OCI-M2 (cell line): ENCODE data around the gene TLK2.

Experiments used
- DNase-seq: peaks from one replicate; lab custom pipeline; 2025; ENCODE audit not compliant: unreplicated experiment; lab: John Stamatoyannopoulos, UW

Gene TLK2

GRCh38 chr17:62627219-62627903 lies 148.7 kb downstream of the TLK2 start, which contains the start of gene MRC2:
MRC2 (plus strand) TSS chr17:62627670; CDS start chr17:62627803, 133 bp downstream.
- no peak for DNase-seq

- DNase-seq: no peak
These were observed 149.4 kb downstream of the TLK2 start for GRCh38 chr17:62627904-62628633.

DNA sequence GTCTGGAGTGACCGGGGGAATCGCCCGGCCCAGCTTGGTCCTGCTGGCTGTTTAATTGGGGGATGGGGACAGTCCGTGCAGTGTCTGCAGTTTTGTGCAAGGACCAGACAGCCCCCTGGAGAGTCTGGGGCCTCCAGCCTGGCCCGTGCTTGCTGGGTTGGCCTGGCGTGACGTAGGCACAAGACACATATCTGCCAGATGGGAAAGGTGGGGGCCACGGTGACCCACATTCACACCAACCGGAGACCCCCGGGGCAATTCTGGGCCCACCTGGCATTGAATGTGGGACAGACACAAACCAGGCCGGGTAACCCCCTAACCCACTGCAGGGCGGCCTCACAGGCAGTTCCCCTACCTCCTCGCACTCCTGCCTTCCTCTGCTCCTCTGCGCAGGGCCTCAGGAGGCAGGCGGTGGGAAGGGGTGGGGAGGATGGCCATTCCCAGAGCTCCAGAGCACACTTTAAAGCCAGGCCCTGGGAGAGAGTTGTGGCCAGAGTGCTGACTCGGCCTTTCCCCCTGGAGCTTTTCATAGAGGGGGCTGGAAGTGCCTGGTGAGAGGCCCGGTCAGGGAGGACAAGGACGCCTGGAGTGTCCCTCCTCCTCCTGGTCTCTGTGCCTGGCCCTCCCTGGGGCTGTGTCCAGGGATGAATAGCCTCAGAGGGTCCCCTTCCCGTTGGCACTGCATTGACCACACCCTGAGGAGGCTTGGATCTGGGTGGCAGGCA lies 150.4 kb downstream of the TLK2 start:
- no peak for DNase-seq

GRCh38 chr17:62629556-62630364 lies 151.1 kb downstream of the TLK2 start:
- DNase-seq: no peak

- DNase-seq: no peak
These were observed 151.9 kb downstream of the TLK2 start for GRCh38 chr17:62630365-62631085.

DNA sequence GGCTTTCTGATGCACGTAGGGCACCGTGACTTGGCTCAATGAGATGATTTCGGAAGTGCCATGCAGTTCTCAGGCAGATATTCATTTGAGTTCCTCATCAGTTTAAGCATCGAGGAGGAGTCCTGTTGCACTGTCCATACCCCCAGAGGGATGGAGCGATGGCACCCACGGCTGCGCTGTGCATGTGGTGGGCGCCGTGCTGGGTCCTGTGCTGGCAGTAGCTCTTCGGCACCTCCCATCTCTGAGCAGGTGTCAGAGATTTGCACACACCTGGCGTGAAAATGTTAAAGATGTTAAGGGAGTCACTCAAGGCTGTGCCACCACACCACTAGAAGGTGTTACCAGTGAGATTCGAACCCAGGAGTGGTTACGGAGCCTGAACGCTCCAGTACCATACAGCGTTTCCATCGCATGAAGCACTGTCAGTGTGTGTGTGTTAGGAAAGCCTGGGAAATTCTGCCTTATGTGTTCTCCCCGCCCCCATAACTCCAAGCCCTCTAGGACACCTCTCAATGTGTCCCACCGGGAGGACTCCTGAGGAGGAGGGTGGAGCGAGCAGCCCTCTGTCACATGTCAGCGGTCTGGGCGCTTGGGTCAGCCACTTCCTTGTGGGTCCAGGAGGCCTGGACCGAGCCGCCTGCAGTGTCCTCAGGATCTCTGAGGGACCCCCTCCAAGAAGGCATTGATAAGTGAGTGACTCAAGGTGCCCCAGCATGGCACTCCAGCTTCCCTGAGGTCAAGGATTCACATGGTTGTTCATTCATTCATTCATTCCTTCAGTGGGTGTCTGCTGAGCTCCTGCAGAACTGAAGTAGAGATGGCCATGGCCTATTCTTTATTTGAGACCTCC lies 152.7 kb downstream of the TLK2 start:
- DNase-seq: no peak

GRCh38 chr17:62631936-62632924 lies 153.6 kb downstream of the TLK2 start:
- DNase-seq: no peak

GRCh38 chr17:62637809-62638208 lies 159.2 kb downstream of the TLK2 start:
- DNase-seq: no peak

- no peak for DNase-seq
These were observed 162.5 kb downstream of the TLK2 start for GRCh38 chr17:62641153-62641552.

DNA sequence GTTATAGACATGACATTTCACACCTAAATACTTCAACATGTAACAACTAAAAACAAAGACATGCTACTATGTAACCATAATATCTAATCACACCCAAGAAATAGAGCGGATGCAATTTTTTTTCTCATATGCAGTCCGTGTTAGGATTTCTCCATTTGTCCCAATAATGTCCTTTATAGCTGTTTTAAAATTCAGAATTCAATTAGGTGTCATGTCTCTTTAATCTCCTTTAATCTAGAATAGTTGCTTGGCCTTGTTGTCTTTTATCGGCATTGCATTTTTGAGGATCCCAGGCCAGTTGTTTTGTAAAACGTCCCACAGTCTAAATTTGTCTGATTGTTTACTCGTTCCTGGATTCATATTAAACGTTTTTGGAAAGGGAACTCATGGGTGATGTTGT lies 163.3 kb downstream of the TLK2 start:
- DNase-seq: no peak

DNA sequence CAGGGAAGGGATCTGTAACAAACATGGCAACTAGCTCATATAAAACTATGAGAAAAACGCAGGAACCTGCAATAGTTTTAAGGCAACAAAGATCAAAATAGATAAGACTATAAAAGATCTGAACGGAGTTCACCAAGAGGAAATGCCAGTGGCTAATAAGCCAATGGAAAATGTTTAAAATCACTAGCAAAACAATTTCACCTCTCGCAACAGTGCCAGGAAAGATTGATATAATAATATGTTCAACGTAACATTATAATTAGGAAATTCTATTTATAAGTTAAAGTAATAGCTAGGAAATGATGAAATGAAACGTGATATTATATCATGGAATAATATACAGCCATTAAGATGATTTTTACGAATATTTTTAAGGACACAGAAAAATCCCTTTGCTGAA lies 164.9 kb downstream of the TLK2 start:
- no peak for DNase-seq

DNA sequence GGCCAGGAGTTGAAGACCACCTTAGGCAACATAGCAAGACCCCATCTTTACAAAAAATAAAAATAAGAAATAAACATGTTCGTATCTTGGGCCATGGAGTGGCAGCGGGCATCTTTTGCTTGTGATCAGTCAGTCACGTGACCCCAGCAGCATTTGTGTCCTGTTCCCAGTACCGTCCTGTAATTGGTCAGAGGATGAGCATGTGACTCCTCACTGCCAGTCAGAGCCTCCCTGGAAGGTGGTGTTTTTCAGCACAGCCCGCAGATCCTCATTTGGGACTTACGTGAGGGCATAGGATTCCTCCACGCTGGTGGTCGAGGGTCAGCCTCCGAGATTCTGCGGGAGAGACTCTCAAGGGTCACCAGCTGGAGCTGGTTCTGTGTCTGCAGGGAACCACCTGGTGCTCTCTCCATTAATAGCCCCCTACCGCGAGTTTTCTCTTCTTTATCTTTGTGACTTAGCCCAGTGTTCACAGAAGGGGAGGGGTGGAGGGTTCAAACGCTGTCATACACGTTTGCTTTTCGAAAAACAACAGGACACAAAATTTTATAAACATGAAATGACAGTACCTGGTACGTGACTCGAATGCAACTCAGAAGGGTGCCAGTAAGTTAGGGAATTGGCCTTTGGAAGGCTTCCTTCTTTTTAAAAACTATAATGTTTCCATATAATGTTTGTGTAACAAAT lies 166.0 kb downstream of the TLK2 start:
- no peak for DNase-seq

DNA sequence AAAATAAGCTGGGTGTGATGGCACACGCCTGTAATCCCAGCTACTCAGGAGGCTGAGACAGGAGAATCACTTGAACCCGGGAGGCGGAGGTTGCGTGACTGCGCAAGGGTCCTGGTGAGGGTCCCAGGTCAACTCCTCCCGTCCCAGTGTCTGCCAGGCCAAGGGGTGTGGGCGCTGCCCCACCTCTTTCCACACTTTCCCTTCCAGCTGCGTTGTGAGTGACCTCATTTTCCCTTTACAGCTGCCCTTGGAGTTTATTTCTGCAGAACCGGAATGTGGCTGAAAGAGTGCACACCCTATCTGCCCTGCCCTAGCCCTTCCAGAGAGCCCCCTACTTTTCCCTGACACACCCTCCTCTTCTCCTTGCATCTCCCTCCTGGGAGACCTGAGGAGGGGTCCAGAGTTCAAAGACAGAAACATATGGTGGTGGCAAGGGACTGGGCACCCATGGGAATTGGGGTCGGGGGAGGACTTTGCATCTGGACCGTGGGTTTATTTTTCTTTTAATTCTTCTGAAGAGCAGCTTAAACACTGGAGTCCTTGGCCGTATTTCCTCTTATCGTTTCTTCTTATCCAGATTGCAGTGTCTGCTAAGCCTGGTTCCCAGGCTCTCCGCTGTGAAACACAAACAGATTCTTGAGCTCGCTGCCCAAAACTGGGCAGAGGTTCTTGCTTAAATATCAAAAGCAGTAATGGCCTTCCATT lies 169.8 kb downstream of the TLK2 start:
- DNase-seq: no peak

DNA sequence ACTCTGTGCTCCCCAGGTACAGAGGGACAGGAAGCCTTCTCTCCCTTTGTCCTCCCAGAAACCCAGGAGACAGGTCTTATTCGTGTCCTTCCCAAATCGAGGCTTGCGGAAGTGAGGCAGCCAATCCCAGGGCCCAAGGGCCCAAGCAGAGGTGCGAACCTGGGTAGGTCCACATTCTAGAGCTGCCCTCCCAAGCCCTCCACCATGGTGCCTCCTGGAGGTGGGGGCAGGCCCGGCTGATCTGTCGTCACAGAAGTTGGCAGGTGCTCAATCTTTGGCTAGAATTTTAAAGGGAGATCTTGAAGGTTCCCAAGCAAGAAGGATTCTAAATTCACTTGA lies 170.3 kb downstream of the TLK2 start:
- DNase-seq: no peak

- DNase-seq: no peak
These were observed 170.9 kb downstream of the TLK2 start for GRCh38 chr17:62649570-62649969.

DNA sequence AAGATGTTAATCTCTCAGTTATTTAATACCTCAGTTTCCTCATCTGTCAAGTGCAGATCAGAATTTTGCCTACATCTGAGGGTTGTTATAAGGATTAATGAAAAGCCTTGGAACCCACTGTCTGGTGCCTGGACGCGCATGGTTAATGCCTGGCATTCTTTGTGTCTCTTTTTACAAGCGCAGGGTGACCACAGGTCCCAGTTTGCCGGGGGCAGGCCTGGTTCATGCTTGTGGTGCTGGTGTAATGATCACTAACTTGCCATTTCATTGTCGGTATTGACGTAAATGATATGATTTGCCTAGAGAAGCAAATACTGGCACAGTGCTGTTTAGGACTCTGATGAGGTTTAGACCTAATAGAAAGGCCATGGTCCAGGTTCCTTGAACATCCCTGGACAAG lies 172.0 kb downstream of the TLK2 start:
- no peak for DNase-seq

DNA sequence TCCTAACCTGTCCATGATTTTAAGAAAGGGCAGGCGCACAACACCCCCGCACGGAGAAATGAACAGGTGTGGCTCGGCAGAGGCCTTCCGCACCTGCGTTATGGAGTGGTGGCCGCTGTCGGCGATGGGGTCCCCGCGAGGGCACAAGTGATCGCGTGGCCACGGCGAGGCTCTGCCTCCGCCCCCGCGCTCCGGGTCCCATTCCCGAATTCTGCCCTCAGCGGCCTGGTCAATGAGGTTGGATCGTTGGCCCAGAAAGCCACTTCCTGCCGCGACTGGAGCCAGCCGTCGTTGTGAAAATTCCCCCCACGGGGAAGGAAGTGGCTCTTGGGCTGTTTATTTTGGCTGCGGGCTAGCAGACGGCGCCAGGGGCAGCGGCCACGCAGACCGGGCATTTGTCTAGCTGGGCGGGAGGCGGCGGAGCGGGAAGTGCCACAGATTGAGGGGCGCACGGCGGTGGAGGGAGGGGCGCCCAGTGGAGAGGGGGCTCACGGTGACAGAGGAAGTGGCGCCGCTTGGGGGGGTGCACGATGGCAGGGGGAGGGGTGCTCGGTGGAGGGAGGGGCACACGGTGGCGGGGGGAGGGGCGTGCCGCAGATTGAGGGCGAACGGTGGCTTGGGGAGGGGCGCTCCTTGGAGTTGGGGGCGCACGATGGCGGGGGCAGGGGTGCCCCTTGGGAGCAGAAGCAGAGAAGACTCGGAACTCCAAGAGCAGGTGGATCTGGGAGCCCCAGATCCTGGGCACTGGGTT lies 173.8 kb downstream of the TLK2 start:
- DNase-seq: no peak
